ENCODE results near the gene PJA1. TPM values are rescaled to one million over a fixed set of nuclear protein-coding genes. Genes with fewer than 3 reads are reported as not detected.

The PJA1 gene
- polyA plus RNA-seq, 1 of the 3 experiments (the other 2 are of a cell fraction): 16.5 TPM

- Histone ChIP-seq H3K9ac (no peak overlapping the region), H2AFZ (ENCODE audit: low read depth) (no peak overlapping the region), H3K27me3 (ENCODE audit: insufficient read depth) (peaks cover 18% of the 10 kb centered on the region; the same call in 1 of the 2 replicates), H3F3A (replicated peaks; ENCODE audit: insufficient read depth) (no peaks in the 10 kb centered on the region), H3K79me2 (ENCODE audit: insufficient read depth) (no peaks in the 10 kb centered on the region), H3K4me2 (no peak overlapping the region), H3K9me3 (no peaks in the 10 kb centered on the region), H3K27ac (ENCODE audit: low read depth in 2 of 2, low read length in 1 of 2) (no peak overlapping the region), H3K9me2 (no peaks in the 10 kb centered on the region), H3K36me3 (replicated peaks in 1 of 2; ENCODE audit: control insufficient read depth in 1 of 2, insufficient read depth in 2 of 2, low read length in 1 of 2) (no peaks in the 10 kb centered on the region), H3K4me3 (ENCODE audit: low read depth in 2 of 2, low read length in 1 of 2) (no peak overlapping the region), H3K4me1 (ENCODE audit: control insufficient read depth in 1 of 2, insufficient read depth in 2 of 2, low read depth in 1 of 2, low read length in 1 of 2) (peaks cover 0 to 27% of the 10 kb centered on the region in 2 experiments; a peak in 1 of 4 replicates), H4K20me1 (ENCODE audit: insufficient read depth) (no peaks in the 10 kb centered on the region)
- TF ChIP-seq POLR2AphosphoS5 (IDR thresholded peaks at IDR 0.05; ENCODE audit: low read depth, low read length) (no peak), CHD2 (IDR thresholded peaks at IDR 0.05; ENCODE audit: low read length, partially characterized antibody) (no peak), JUND (IDR thresholded peaks at IDR 0.05) (no peak), NFIC (IDR thresholded peaks at IDR 0.05; ENCODE audit: borderline replicate concordance) (no peak), TCF12 (IDR thresholded peaks at IDR 0.05) (no peak)
- POLR2A ChIA-PET: no interaction called here
- CTCF ChIA-PET: interaction anchor here (0.6 to 1.7 kb wide), 2 partner anchors 21 to 46 kb away, joined by 3 to 4 read pairs; no protein-coding TSS in a partner anchor
- WGBS (ENCODE audit: low lambda C conversion rate): 45% methylated on average over 2 of the region's 2 CpGs
- no peak for DNase-seq
These were observed 27.2 kb downstream of the PJA1 start for GRCh38 chrX:69138118-69138390.

DNA sequence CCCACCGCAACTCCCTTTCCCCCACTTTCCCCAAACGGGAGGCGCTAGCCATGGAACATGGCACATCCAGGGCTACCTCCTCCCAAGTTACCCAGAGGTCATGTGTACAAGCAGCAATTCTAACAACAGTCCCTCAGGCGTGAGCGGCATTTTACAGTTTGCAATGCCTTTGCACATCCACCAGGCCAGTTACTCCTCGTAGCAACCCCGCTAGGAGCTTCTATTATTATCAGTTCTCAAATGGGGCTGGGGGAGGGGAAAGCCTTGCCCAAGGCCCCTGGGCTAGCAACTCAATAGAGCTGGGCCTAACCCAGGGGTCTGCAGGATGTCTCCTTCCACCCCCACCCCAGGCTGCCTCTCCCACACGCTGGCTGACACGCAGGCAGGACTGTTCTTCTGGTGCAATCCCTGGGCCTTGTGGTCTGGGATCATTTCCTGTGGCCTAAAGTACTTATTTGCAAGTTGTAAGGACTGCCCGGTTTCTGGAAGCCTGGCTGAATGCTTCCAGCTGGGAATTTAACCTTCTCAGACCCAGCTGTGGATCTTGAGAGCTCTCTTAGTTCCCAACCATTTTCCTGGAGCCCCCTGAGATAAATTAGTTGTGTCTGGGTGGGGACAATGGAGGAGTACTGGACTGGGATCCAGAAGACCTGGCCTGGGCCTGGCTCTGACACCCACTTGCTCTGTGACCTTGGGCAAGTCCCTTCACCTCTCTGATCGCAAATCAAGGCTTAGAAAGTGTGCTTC, 27.7 kb downstream of the PJA1 start:
- 53% methylated on average over 8 of the region's 11 CpGs for WGBS (ENCODE audit: low lambda C conversion rate)

DNA sequence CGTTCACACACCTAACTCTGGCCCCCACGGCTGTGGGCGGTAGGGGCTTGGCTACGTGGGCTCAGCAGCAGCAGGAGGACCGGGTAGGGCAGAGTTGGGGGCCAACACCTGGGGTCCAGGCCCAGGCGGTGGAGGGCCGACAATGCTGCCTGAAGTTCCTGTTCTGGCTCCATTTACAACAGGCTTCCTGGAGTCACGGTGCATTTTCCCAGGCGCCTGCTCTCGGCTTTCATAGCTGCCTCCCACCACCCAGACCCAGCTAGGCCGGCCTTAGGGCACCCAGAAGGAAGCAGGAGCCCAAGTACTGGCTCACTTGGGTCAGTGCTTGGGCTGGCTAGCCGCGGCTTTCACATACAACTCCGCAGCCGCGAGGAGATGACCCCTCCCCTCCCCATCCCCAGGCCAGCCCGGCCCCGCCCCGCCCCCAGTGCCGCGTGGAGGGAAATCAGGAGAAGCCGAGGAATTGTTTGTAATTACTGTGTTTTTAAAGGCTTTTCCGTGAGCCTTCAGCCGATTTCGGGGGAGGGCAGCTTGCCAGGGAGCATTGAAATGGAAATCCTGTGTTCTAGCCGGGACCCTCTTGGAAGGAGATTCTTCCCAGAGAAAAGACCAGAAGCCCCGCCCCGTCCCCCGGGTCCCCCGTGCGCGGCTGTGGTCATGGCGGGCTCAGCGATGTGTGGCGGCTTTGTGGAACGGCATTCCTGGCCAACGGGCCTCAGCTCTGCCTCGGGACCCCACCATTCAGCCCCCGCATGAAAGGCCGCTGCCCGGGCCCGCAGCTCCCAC, 28.5 kb downstream of the PJA1 start:
- no peak for DNase-seq
- POLR2A ChIA-PET: no interaction called here
- H3K9me3 ChIP-seq: no peaks in the 10 kb centered on the region
- H3K4me3 ChIP-seq (ENCODE audit: low read depth in 2 of 2, low read length in 1 of 2): no peak overlapping the region
- H4K20me1 ChIP-seq (ENCODE audit: insufficient read depth): no peaks in the 10 kb centered on the region
- peaks cover 0 to 28% of the 10 kb centered on the region in 2 experiments; a peak in 1 of 4 replicates for H3K4me1 ChIP-seq (ENCODE audit: control insufficient read depth in 1 of 2, insufficient read depth in 2 of 2, low read depth in 1 of 2, low read length in 1 of 2)
- no peak overlapping the region for H3K4me2 ChIP-seq
- no peak overlapping the region for H3K9ac ChIP-seq
- H2AFZ ChIP-seq (ENCODE audit: low read depth): no peak overlapping the region
- WGBS (ENCODE audit: low lambda C conversion rate): 67% methylated on average over 10 of the region's 42 CpGs
- H3K27me3 ChIP-seq (ENCODE audit: insufficient read depth): peaks cover 29% of the 10 kb centered on the region; the same call in 1 of the 2 replicates
- no peaks in the 10 kb centered on the region for H3K36me3 ChIP-seq (replicated peaks in 1 of 2; ENCODE audit: control insufficient read depth in 1 of 2, insufficient read depth in 2 of 2, low read length in 1 of 2)
- CTCF ChIA-PET: interaction anchor here (1.5 to 1.7 kb wide), 2 partner anchors 22 to 42 kb away, joined by 4 read pairs; no protein-coding TSS in a partner anchor
- H3F3A ChIP-seq (replicated peaks; ENCODE audit: insufficient read depth): no peaks in the 10 kb centered on the region
- no peaks in the 10 kb centered on the region for H3K79me2 ChIP-seq (ENCODE audit: insufficient read depth)
- no peak for TF ChIP-seq IRF3 (IDR thresholded peaks at IDR 0.05; ENCODE audit: low read depth, low read length)
- no peak overlapping the region for H3K27ac ChIP-seq (ENCODE audit: low read depth in 2 of 2, low read length in 1 of 2)
- H3K9me2 ChIP-seq: no peaks in the 10 kb centered on the region

More for the DNA sequence above, 27.7 kb downstream of the PJA1 start:
- H4K20me1 ChIP-seq (ENCODE audit: insufficient read depth): no peaks in the 10 kb centered on the region
- H2AFZ ChIP-seq (ENCODE audit: low read depth): no peak overlapping the region
- no peak for TF ChIP-seq RCOR1 (IDR thresholded peaks at IDR 0.05; ENCODE audit: low read length)
- TF ChIP-seq IRF3 (IDR thresholded peaks at IDR 0.05; ENCODE audit: low read depth, low read length): no peak
- peaks cover 23% of the 10 kb centered on the region; the same call in 1 of the 2 replicates for H3K27me3 ChIP-seq (ENCODE audit: insufficient read depth)
- peaks cover 0 to 29% of the 10 kb centered on the region in 2 experiments; a peak in 1 of 4 replicates for H3K4me1 ChIP-seq (ENCODE audit: control insufficient read depth in 1 of 2, insufficient read depth in 2 of 2, low read depth in 1 of 2, low read length in 1 of 2)
- DNase-seq: no peak
- H3K9me3 ChIP-seq: no peaks in the 10 kb centered on the region
- no peak overlapping the region for H3K27ac ChIP-seq (ENCODE audit: low read depth in 2 of 2, low read length in 1 of 2)
- no peak overlapping the region for H3K4me3 ChIP-seq (ENCODE audit: low read depth in 2 of 2, low read length in 1 of 2)
- no peaks in the 10 kb centered on the region for H3K79me2 ChIP-seq (ENCODE audit: insufficient read depth)
- H3K36me3 ChIP-seq (replicated peaks in 1 of 2; ENCODE audit: control insufficient read depth in 1 of 2, insufficient read depth in 2 of 2, low read length in 1 of 2): no peaks in the 10 kb centered on the region
- no peaks in the 10 kb centered on the region for H3K9me2 ChIP-seq
- ChIA-PET POLR2A (no interaction called here), CTCF (interaction anchor here (0.6 to 1.7 kb wide), 3 partner anchors 21 to 46 kb away, joined by 3 to 4 read pairs (median 3); no protein-coding TSS in a partner anchor)
- no peak overlapping the region for H3K4me2 ChIP-seq
- H3F3A ChIP-seq (replicated peaks; ENCODE audit: insufficient read depth): no peaks in the 10 kb centered on the region
- H3K9ac ChIP-seq: no peak overlapping the region
